ENCODE results near the gene SF1.

SF1 gene

DNA sequence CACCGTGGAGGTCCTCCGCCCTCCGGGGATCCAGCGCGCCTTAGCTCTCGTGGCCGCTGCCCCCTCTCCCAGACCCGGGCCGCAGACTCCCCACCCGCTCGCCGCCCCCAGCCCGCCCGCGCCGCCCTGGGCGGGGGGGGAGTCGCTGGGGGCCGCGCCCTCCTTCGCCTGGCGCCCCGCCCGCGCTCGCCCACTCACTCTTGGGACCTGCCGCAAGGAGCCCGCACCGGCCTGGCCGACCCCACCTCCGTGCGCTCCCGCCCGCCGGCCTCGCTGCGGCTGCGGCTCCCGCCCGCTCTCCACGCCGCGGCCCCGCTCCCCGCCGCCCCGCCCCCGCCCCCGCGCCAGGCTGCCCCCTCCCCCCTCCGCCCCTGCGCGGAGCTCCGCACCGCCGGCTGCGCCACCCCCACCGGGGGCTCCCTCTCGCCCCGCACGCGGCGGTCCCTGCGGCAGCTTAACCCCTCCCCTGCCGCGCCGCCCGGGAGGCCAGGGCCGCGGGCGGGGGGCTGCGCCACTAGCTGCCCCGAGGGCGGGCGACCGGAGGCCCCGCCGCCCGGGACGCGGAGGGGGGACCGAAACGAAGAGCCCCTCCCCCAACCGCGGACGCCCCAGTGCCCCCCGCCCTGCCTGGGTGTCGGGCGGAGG lies 33.7 kb downstream of the SF1 start:
- DNase-seq: no peak

DNA sequence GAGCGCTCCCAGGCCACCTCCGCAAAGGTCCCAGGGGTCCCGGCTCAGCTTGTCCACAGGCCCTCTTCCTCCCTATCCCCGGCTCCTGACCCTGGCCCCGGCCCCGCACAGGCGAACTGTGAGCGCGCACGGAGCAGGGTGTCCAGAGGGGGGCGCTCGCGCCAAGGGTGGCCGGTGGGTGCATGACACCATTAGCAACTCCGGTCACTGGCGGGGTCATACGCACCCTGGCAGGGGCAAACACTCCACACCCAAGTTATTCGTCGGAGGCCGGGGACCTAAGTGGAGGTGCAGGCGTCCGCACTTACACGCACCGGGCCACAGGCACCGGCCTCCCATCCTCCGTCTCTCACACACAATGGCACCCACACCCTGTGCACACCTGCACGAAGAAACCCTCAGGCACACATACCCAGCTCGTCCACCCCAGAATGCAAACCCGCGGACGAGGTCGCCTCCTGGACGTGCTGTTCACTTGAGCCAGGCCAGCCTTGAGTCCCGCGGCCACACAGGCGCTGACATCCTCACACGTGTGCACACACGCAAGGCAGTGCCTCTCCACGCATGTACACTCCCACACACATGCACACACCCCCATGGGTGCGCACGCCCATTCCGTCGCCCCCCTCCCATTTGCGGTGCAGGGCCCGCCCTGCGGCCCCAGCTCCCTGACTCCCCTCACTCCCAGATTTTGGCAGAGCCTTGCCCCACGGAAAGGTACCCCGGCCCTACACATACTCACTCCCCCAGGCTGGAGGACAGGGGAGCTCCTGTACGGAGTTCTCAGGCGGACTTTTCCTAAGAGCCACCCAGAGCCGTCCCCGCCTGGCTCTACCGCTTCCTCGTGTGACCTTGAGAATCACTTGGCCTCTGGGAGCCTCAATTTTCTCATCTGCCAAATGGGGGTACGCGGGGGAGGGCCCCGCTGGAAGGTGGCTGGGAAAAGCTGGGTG lies 34.5 kb downstream of the SF1 start, which contains the start of gene RASGRP2:
Gene RASGRP2 (minus strand): TSS at position 552 of the 953 bp plus-strand sequence. CDS start 1,276 bp downstream, outside the sequence.
- peak; percentile 88 for DNase-seq

DNA sequence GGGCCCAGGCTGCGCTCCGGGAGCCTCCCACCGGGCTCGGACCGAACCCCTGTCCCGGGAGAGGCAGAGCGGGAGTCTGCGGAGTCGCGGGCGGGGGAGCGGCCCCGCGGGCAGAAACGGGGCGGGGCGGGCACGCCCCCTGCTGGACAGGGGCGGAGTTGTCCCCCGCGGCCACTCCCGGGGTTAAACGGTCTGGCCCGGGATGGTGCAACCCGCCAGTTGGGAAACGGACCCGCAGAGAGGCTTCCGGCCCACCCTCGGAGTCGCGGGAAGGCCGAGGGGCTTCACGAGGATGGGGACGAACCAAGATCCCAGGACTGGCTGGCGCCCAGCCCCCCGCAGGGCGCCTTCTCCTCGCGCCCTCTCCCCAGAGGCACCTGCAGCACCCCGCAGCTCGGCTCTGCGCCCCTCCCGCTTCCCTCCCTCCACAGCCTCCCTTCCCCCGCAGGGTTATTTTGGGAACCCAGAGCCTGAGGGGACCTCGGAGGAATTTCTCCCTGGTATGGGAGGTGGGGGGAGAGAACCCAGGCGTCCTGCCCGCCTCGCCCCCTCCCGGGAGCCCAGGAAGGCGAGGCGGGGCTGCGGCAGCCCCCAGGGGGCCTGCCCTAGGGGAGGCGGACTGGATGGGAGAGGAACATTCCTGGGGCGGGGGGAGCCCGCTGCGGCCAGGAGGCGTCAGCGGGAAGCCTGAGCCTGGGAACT lies 35.3 kb downstream of the SF1 start:
- peak; percentile 70 for DNase-seq

DNA sequence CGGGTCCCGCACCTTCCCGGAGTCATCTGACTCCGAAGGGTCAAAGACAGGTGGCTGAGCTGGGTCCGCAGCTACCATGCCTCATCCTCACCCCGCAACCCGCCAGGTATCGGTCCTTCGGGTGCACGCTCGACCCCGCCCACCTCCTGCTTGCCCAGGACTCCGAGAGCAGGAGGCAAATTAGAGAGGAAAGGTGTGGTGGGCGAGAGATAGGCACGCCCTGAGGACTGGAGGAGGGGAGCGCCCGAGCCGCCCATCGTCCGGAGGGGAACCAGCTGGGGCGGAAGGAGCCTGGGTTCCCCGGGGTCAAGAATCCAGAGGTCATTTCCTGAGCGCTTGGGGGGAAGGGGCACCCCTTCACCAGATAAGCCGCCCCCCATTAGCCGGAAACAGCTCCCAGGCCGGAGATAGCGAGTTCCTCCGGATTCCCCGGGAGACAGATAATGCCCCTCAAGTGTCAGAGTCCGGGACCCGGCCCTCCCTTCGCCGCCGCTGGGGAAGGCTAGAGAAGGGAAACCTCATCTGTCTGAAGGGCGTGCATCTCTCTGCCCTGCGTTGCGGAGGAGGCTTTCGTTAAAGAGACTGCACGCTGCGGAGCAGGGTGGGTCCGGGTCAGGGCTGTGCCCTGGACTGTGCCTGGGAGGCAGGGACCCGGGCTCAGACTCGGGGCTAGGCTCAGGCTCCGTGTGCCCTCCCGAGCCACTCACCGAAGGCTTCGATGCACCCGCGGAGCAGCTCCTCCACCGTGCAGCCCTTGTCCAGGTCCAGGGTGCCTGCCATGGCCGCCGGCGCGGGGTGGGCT lies 36.1 kb downstream of the SF1 start:
- no peak for DNase-seq

DNA sequence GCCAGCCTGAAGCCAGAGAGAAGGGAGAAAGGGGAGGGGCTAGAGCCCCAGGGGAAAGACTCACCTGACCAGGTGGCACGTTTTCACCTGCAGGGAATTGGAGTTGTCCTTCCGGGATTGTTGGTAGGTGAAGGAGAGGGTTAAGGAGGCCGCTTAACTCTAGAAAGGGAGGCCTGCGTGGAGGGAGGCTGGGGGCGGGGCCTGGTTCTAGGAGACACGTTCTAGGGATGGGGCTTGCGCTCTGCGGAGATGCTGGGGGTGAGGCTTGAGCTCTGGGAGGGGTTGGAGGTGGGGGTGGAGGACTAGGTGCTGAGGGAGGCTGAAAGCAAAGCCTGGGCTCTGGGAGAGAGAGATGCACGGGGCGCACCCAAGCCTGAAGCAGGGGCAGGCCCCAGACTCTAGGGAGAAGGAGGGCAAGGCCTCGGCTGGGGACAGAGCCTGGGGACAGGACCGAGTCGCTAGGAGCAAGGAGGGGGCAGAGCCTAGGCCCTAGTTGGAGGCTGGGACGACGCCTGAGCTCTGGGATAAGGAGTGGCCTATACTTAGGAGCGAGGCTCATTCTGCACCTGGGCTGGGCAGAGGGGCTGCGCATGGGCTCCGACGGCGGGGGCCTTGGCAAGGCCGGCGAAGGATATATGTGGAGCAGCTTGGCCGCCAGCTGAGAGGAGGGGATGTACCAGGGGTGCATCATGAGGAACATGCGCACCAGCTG lies 36.8 kb downstream of the SF1 start:
- no peak for DNase-seq

DNA sequence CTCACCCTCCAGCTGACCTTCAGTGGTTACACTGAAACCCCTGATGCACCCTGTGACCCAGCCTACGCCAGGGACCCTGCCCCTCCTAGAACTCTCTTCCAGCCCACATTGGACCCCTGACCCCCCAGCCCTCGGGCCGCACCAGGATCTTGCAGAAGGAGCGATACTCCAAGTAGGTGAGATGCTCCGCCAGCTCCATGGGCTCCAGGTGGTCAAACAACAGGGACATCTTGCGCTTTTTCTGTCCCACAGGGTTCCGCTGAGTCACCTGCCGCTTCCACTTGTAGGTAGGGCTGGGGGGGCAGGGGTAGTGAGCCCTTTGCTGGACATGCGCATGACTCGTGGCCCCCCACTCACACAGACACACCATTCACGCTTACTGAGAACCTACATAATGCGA lies 38.5 kb downstream of the SF1 start:
- DNase-seq: no peak

DNA sequence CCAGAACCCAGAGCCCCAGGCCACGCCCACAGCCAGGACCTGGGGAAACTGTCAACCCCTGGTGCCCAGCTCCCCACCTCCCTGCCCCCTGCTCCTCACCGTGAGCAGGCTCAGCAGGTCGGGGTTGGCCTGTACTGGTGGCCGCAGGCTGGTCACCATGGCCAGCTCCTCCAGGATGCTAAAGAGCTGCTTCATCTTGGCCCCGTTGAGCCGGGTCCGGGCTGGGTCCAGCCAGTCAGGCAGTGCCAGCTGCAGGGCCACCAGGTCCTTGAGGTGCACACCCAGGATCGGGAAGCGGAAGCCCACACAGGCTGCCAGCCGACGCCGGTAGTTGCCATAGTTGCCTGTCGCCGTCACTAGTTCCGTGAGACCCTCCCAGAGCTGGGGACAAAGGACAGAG lies 41.7 kb downstream of the SF1 start:
- no peak for DNase-seq

DNA sequence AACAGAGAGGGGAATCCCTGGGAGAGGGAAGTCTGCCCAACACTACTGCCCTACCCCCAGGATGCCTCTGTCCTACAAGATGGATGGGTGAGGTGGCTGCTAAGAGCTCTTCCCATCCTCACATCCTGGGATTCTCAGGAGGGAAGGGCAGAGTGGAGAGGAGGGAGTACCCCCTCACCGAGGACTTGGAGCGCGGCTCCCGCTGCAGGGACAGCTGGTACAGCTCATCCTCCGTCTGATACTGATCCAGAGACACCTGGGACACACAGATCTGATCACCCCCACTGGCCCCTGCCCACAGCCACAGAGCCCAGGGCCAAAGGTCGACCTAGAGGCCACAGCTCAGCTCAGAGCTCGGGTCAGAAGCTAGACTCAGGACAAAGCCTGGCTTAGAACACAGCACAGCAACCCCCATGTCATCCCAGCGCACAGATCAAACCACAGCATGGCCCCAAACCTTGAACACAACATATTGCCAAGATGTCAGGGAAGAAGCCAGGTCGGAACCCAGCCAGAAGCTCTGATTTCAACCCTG lies 42.5 kb downstream of the SF1 start:
- DNase-seq: no peak

DNA sequence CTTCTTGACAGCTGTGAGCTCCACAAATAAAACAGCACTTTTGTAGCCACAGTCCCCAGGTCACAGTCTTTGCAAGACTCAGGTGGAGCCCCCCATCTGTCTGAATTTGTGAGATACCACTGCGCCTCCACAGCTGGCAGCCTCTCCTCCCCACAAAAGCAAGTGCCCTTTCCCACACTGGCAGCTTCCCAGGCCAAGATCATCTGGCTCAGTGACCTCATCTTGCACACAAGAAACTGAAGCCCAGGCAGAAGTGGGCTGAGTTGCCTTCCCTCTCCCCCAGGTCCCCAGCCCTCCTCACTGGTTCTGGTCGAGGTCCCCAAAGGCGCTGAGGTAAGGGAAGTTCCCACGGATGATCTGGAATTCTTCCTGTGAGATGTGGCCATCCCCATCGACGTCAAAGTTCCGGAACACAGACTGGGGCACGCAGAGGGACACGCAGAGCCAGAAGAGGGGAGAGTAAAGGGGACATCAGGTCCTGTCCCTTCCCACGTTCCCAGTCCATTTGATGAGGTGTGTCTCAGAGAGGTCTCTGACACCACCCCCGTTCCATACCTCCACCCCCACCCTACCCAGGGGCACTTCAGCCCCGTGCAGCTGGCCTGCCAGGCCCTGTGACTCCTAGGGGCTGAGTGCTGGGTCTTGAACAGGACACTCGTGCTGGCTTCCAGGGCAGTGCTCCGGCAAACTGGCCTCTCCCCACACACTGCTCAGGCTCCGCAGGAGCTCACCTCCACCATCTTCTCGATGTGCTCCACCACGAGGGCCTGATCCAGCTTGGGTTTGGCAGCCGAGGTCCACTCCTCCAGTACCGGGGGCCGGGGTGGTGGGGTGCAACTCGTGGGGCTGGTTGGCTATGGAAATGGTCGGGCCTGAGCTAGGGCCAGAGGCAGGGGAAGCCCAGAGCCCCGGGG lies 43.3 kb downstream of the SF1 start:
- no peak for DNase-seq

DNA sequence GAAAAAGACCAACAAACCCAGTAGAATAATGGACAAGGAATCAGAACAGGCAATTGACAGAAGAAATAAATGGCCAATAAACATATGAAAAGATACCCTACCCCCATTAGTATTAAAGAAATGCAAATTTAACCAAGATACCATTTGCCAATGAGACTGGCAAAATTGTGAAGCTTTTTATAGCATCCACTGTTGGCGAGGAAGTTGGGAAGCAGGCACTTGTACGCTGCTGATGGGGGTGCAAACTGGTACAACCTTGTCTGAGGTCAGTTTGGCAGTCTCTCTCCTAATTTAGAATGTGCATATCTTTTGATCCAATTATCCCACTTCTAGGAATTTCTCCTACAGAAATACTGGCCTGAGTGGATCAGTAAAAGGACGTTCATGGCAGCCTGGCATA lies 46.7 kb downstream of the SF1 start:
- DNase-seq: no peak

DNA sequence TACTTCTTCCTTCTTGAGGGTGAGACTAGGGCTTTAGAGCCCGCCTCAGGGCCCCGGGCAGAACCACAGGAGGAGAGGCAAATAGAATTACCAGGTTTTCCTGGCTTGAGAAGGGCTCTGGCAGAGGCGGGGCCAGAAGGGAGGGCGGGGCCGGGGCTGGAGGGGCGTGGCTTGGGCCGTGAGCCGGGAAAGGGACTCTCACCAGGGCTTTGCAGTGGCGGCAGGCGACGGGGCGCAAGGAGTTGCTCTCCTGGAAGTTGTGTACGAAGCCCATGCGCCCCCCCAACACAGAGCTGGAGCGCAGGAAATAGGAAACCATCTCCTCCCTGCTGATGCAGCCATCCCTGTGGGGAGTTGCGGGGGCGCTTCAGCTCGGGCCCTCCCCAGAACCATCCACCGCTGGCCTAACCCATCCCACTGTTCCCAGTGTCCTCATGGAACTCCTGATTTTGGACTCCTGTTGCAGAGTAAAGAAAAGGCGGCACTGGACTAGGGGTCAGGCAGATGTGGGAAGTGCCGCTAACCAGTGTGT lies 48.4 kb downstream of the SF1 start:
- DNase-seq: no peak

DNA sequence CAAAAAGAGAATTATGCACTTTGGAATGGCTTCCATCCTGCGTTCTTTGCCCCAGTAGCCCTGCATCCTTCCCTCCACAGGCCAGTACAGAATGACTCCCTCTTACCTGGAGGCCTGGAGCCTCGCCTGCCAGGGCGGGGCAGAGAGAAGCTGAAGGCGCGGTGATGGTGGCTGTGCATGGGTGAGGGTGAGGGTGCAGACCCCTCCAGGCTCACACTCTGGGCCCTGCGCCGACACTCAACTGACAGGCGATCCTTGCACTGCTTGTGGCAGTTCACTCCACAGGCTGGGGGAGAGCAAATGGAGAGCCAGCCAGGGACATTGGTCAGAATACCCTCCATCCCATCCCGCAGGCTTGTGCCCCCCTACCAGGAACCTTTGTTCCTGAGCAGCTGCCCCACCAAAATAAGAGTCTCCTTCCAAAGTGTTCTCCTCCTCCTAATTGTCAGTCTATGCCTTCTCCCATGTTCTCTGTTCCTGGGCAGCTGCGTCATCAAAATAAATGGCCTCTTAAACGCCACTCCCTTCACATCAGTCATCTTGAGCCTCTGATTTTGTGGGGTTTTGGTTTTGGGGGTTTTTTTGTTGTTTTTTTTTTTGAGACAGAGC lies 49.5 kb downstream of the SF1 start:
- DNase-seq: no peak

DNA sequence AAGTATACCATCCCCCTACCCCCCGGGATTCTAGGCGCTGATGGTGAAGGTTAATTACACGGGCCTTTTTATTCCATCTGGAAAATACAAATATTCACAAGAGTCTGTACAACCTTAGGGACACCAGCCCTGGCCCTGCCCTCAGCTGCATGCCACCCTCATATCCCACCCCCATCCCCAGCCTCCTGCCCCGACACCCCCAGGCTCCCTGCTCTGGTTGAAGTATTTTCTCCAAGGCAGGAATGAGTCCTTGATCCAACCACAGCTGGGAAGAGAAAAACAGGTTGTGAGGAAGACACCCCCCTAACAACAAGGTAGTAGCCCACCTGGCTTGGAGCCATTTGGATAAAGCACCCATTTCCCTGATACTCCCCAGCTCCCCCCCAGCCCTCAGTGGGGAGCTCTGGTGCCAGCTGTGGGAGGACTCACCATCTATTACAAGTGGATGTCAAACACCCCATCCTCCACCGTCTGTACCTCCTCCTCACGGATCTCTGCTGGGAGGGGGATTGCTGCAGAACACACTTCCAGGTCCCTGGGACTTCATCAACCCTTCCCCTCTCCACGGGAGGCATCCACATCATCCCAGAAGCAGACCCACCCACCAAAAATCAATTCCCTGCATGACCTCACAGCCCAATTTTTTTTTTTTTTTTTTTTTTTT lies 51.3 kb downstream of the SF1 start:
- DNase-seq: no peak

DNA sequence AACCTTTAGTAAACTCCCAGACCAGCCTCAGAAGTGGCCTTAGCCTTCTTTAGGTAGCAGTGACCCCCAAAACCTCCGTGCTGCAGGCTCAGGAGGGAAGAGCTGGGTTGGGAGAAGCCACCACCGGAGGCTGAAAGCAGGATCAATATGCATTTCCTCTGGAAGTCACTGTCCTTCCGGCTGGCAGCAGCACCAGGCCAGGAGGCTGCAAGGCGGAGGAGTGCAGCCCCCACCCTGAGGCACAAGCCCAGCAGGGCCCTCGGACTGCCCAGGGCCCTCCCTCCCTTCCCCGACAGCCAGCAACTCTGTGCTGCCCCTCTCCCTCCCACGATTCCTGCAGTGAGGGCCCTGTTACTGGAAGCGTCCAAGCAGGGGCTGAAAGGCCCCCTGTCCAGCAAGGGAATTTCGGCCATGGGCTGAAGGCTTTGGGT lies 52.1 kb downstream of the SF1 start:
- DNase-seq: no peak

DNA sequence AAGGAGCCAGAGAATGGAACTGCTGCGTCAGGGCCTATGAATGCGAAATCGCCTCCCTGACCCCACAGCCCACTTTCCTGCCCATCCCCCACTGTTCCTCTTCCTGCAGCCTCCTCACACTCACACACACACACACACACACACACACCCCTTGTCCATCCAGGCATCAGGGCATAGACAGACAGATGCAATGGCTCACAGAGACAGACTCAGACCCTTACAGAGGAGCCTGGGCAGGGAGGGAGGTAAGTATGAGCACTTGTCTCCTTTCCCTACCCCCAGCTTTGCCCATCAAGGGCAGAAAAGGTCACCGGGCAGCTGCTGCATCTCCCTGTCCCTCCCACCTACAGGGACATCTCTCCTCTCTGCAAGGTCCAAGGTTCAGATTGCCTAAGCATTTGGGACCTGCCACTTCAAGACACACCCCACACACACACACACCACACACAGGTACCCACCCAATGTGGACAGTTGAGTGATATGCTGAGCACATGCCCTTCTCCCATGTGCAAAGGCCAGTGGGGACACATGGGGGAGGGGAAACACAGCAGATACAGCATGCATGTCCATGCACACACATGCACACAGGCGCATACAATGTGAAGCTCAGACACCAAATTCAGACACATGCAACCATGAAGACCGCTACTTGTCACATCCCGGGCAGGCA lies 53.3 kb downstream of the SF1 start:
- DNase-seq: no peak

DNA sequence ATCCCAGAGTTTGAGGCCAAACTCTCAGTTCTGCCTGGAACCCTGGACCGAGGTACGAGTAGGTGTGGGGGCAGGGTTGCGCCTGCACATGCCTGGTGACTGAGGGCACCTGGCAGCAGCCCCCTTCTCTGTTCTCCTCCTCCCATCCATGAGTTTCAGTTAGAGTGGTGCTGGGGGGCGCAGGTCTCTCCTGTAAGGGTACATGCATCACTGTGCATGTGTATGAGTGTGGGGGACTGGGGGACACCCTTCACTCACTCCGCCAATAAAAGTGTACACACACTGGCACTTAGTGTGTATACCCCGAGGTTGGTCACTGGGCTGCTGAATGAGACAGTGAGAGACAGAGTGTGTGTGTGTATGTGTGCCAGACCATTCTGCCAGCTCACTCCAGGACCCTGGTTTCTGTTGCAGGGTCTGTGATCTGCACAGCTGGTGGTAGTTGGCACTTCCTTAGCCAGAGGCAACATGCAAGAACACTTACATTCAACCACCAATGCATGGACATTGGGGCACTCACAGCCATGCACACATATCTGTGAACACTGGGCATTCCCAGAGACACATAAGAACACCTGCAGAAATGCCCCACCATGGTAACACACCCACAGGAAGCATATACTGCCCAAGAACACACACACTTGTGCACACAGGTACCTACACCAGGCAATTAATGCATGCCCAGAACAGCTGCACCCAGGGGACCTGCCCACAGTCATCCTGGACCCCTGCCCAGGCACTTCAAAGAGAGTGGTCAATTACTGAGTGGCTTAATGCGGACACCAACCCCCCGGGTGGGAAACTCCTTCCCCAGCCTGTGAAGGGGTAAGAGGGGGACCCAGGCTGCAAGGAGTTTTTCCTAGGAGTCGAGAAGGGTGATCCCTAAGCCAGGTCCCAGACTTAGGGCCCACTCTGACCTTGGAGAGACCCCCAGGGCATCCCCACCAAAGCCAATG lies 54.2 kb downstream of the SF1 start:
- DNase-seq: no peak
